Measurements from ENCODE around the gene PSMC2. TPM values are rescaled to one million over a fixed set of nuclear protein-coding genes. Genes with fewer than 3 reads are reported as not detected.

Gene PSMC2
- total RNA-seq: 96.1 TPM

DNA sequence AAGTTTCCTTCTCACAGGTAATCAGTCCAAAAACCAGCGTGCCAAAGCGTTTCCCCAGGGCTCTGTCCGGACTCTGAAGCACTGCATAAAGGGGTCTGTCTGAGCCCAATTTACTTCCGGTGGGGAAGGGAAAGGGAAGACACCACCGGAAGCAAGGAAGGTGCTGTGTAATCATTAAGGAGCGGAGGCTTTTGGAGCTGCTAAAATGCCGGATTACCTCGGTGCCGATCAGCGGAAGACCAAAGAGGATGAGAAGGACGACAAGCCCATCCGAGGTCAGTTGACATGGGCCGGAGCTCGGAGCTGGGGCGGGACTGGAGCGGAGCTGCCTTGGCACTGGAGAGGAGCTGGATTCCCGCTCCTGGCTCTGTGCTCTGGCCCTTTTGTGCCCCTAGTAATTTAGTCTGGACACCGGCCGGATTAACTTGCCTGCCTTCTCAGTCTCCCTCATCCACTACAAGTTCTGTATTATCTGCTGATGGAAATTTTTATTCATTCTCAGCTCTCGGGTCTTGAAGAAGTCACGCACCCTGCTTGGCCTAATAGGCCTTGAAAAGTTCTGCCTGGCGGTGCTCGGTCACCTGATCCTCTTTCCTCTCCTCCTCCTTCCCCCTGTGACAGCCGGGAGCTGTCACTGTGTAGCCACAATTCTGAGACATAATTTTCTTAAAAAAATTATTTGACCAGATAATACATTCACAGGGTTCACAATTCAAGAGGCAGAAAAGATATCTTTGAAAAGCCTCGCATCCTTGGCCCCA lies at the start of gene PSMC2:
TSS of gene PSMC2 (plus strand) at position 137 of the 761 bp plus-strand sequence. CDS start at position 206, 69 bp downstream.
- DNase-seq (ENCODE audit: low spot score): peak; percentile 80

DNA sequence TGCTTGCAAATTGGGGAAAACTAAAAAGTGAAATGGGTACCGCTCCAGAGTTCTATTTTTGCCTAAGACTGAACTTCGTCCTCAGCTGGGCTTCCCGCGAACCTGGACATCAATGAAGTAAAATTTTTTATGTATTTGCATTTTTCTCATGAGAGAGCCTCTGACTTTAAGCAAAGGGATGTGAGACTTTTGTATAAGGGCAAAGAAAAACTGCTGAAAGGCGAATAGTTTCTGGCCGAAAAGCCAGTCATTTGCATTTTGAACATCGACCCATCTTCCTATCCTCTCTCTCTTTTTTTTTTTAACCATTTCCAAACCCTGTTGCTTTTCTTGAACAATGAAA lies 49.6 kb upstream of the PSMC2 start:
- DNase-seq (ENCODE audit: low spot score): no peak

DNA sequence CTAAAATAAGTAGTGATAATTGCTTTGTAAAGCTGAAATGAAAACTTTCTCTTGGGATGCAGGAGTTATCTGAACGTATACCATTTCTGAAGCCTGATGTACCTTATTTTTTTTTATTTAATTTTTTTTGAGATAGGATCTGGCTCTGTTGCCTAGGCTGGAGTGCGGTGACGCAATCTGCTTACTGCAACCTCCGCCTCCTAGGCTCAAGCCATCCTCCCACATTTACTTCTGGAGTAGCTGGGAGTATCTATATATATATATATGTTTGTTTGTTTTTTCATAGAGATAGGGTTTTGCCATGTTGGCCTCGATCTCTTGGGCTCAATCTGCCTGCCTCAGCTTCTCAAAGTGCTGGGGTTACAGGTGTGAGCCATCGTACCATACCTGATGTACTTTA lies 47.8 kb upstream of the PSMC2 start:
- no peak for DNase-seq (ENCODE audit: low spot score)

DNA sequence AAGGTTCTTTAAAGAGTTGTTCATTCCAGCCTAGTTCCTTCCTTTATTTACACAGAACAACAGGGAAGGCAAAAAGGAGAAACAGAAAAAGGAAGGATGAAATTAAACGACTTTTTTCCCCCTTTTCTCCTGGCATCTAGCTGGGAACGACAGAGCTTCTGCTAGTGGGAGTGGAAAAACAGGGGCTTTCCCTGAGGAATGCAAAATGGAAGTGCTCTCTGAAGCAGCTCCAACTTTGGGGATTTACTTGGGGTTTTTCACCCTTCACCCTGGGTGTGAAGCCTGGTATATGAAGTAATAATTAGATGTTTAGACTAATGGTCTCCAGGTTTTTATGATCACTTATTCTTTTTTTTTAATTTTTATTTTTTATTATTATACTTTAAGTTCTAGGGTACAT lies 46.0 kb upstream of the PSMC2 start:
- no peak for DNase-seq (ENCODE audit: low spot score)

DNA sequence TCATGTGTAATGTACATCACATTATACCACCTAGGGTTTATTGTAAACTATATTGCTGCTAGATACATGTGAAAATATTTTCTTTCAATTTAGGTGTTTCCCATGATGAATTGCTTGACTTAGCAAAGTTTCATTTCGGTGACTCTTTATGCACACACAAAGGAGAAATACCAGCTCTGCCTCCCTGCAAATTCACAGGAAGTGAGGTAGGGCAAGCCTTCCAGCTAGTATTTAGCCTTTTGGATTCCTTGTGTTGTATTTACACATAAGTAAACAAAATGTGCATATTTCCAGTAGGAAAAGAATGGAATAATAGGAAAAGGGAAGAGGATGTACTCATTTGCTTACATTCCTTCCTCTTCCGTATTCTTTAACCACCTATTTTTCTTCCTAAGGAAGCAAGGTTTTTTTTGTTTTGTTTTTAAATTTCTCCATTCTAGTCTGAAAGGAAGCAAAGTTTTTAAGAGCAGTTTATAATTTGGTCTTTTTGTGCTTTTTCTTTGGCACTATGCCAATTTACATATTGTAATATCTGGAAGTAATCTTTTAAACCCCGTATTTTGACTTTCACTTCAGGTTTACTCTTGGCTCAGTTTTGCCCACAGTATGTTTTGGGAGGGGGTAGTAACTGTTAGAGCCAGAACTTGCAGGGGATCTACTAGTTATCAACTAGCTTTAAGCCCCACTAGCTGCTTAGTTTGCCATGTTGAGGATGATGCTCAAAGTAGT lies 39.8 kb upstream of the PSMC2 start:
- no peak for DNase-seq (ENCODE audit: low spot score)

DNA sequence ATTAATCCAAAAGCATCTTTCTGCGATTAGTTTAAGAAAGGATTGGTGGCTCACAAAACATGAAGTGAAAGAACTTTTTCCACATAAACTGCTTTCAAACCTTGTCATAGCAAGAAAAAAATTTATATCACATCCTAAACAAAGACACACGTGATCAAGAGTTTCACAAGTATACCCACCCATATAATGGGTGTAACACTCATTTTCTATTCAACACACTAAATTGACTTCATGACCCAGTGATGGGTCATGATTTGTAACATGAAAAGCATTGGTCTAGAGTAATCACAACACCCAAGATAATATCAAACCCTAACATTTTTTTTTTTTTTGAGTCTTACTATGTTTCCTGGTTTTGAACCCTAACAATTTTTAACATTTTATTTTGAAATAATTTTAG lies 32.6 kb upstream of the PSMC2 start:
- DNase-seq (ENCODE audit: low spot score): no peak

DNA sequence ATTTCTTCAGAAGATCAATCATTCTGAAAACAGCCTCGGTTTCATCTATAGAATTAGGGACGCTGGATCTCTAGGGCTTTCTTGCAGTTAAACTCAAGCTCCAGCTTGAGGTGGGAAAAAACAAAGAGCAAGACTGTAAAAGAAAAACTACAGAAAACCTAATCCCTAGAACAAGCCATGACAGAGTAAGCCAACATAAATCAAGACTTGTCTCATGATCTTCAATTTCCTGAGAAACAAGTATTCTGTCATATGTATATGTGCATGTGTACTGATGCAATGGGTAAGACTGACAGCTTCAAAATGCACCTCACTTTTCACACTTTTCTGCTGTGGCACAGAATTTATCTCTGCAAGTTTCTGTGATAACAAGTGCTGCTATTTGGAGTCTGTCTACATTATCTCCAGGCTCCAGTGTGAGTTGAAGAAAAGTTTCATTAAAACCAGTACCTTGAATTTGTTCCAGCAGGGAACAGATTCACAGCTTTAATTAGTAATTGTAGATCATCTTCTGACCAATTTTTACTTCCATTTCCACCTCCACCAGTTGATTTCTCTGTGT lies 31.0 kb upstream of the PSMC2 start:
- no peak for DNase-seq (ENCODE audit: low spot score)

DNA sequence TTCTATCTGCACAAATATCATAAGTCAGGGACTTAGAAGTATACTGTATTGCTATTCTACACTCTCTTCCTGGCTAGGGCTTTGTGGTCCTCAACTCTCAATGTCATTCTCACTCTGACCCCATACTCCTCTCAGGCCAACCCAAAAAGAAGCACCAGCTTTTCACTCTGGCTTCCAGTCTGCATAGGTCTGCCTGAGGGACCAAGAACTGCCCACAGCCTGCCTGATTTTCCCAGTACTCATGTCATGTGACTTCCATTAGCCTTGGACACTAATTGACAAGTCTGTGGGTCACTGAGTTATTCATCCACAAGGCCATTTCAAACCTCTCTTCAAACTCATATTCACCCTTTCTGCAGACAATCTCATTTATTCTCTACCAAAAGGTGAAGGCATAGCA lies 30.4 kb upstream of the PSMC2 start:
- no peak for DNase-seq (ENCODE audit: low spot score)

DNA sequence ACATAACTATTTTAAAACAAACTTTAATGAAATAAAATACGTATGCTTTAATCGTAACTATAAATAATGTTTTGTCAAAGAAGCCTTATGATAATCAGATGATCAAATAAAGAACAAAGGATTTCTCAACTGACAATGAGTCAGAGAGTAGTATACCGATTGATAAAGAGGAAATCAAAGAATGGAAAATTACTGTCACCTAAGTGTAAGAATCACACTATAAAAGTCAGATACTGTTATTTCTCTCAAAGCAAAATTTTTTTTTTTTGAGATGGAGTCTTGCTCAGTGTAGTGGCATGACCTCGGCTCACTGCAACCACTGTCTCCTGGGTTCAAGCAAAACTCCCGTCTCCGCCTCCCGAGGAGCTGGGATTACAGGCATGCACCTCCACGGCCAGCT lies 21.7 kb upstream of the PSMC2 start:
- no peak for DNase-seq (ENCODE audit: low spot score)

DNA sequence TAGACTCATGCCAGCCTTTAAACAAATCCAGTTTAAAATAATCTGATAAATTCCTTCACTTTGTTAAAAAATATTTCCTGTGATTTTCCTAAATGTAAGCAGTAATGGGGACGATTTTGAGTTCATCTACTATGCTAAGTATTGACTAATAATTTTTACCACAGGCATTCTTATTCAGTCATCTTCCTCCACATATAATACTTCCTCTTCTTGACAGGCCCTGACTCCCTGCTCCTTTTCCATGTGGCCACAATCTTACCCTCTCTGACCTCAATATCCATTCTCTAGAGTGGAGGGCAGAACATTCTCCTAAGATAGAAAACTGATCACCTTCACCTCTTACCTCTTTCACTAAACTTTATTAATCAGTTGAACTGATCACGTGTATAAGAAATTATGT lies 10.7 kb upstream of the PSMC2 start:
- DNase-seq (ENCODE audit: low spot score): no peak

DNA sequence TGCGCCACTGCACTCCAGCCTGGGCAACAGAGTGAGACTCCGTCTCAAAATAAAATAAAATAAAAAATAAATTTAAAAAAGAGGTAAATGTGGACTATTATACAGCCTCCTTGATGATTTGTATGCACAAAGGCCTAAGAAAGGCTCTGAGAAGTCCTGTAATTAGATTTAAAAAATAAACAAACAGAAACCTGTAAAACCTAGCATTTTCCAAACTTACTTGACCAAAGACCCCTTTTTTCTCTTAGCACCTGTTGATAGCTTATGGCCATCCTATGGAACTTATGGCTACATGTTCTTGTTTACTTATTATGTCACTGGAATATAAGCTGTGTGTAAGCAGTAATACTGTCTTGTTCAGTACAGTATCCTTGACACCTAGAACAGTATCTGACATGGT lies 8.6 kb upstream of the PSMC2 start:
- DNase-seq (ENCODE audit: low spot score): no peak

DNA sequence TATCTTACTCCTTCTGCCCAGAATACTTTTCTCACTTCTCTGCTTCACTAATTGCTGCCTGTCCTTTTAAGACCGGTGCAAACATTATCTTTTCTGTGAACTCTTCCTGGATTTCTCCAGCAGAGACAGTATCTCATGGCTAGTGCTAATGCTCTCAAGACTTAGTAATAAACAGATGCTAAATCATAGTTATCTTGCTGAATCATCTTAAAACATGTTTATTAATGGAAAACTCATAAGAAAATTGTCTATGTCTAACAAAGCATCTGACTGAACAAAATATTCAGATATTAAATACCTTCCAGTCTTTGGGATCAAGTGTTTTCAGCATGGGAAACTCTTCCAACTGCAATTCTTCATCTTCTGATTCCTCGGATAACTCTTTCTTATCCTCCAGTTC lies 6.0 kb upstream of the PSMC2 start:
- DNase-seq (ENCODE audit: low spot score): no peak

DNA sequence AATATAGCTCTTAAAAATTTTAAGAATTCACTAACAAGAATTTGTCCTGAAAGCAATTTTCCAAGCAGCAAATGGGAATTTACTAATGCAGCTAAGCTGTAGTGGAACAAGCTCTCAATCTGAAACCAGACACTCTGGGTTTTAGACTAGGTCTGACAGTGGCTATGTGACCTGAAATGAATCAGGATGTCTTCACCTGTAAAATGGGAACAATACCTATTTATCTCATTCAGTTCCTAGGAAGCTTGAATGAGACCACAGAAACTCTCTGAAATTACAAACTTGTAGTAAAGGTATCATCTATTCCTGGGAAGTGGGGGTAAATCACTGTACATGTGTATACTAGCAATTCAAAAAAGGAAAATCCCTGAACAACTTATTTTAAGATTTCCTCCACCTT lies 4.1 kb upstream of the PSMC2 start:
- no peak for DNase-seq (ENCODE audit: low spot score)

DNA sequence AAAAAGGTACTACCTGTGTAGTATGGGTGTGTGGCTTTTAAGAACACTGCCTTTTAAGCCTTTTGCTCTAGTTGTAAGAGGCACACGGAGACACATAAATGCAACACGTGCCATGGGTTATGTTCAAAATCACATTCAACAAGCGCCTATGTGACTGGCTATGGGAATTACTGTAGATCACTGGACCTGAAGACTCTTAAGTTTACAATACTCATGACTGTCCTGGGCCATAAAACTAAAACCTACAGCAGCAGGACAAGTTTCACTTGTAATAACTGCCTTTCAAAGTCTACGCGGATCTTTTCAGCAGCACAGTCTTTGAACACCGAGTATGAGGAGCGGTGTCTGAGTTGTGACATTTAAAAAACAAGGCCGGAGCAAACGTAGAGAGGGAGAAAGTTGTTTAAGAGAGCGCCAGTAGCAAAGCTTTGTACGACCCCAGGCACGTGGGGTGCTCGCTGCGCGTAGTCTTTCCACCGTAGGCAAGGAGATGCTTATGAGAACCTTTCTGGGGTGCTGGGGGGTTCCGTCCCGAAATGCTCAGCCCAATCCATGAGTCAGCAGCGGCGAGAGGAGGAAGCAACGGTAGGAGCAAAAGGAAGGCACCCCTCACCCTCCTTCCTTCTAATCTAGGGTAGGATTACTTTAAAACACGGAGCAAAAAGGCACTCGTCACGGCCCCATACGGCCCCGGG lies 3.5 kb upstream of the PSMC2 start:
- no peak for DNase-seq (ENCODE audit: low spot score)

DNA sequence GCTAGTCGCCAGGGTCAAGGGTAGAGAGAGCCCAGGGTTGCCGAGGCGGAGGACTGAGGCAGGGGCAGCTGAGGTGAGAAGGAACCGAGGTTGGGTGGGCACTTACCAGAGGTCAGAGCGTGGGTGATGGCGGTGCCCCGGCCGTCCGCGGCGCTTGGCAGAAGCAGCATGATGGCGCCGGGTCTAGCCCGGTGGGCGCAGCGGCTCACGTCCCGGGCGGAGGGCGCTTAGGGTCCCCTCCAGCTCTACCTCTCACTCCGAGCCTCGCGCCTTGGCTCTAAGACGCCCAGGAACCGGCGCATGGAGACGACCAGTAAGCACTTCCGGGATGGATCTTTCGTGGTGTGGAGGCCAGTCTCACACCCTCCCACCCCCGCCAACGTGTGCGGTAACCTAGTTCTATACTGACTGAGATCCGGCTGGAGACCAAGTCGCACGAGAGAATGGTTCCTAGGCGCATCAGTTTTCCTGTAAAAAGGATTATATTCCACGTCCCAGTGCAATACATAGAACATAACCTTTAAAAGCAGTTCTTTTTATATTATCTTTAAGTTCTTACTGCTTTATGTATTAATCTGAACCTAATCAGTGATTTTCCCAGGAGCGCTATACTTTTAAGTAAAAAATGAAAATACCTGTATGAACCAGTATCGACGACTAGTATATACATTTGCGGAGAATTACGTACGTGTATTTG lies 2.8 kb upstream of the PSMC2 start, which contains the start of gene DNAJC2:
TSS of gene DNAJC2 (minus strand) at position 315 of the 697 bp plus-strand sequence. CDS start at position 170, 145 bp downstream.
- peak; percentile 90 for DNase-seq (ENCODE audit: low spot score)

DNA sequence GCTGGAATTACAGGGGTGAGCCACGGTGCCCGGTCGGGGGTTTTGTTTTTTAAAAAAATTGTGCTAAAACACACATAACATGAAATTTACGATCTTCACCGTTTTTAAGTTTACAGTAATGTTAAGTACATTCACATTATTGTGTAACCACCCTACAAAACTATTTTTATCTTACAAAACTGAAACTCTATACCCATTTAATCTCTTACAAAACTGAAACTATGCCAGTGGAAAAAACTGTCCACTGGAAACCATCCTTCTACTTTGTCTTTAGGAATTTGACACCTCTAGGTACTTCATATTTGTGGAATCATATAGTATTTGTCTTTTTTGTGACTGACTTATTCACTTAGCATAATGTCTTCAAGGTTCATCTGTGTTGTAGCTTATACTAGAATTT lies 1.0 kb upstream of the PSMC2 start:
- DNase-seq (ENCODE audit: low spot score): no peak

DNA sequence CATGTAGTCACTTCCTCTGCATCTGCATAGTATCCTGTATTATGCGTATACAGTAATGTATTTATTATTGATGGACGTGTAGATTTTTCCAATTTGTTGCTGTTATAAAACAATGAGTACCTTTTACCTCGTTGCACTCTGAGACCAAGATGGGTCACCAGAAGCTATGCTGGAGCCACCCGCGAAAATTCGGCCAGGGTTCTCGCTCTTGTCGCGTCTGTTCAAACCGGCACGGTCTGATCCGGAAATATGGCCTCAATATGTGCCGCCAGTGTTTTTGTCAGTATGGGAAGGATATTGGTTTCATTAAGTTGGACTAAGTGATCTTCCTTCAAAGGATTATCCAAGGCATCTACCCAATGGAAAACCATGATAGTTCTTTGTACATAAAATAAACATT lies 1.0 kb downstream of the PSMC2 start:
- DNase-seq (ENCODE audit: low spot score): no peak

DNA sequence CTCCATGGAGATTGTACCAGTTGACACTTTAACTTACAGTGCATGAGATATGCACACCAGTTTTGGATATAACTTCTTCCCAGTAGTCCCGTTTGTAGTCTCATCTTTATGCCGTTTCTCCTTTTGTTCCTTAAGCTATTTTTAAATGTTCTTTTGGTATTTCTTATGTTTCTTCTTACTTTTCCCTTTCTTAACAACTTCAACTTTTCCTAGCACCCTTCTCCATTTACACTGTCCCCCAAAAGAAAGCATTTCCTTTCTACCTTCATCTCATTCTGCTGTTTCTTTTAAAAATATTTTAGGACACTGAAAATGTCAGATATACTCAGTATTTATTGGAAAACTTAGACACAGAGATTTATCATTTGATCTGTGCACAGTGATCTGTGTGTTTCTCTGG lies 1.5 kb downstream of the PSMC2 start:
- no peak for DNase-seq (ENCODE audit: low spot score)

DNA sequence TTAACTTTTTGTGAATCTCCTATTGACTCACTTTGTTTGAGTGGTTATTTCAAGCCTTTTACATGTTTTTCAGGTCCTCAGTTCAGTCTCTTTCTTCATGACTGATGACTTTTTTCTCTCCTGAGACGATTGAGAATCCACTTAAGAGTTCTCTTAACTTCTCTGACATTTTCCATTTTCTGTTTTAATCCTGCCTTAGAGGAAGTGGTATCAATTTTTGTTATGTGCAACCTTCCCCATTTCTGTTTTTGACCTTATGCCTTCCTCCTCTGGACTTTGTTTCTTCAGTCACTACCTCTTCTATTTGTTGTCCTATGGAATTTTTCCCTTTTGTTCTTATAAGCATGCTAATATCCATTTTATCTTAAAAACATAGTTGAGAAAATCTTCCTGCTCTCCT lies 2.4 kb downstream of the PSMC2 start:
- no peak for DNase-seq (ENCODE audit: low spot score)

DNA sequence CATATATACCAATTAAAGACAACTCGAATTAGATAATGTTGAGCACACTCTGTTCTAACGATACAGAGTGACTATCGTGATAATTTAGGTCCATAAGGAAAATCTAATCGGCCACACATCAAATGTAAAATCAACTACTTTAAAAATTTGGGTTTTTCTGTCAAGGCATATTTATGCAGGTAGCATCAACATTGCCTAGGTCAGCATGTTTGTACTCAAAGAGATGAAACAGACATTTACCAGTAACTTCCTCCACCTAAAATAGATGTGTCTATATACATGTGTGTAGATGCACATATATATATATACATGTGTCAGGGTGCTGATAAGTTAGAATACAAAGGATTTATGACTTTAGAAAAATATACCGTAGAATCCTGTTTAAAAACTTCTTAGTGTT lies 22.0 kb downstream of the PSMC2 start:
- no peak for DNase-seq (ENCODE audit: low spot score)

DNA sequence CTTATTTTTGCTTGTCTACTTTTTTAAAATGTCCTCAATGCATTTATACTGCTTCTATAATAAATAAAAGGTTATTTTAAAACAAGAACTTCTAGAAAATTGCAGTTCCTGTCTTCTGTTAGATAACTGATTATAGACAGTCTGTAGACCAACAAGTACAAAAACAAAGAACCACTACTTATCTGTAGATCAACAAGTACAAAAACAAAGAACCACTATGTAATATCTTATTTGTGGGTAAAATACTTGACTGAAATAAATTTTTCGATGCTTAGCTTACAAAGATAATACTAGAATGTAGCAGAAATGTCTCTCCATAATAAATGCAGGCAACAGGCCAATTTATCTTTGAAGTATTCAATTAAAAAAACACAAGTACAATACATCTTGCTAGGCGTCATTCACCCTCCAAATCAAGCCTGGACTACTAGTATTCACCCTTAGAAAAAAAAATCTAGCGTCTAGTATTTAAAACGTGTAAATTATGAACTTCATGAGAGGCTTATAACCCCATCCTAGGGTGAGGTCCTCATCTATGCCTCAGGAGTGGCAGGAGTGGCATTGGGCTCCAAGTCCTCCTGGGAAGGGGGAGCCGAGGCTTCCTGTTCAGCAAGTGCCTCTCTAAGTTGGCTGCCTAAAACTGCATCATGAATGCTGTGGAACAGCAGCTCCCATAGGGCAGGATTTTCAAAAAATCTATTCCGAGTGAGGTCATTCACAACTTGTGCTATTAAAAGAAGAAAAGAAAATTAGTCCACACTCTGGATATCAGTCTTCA lies 26.6 kb downstream of the PSMC2 start:
- DNase-seq (ENCODE audit: low spot score): no peak

Data from ureter (tissue), 1 donor.